Measurements from ENCODE around the gene TBL1Y.
"Not testable (repeated sequence)": the region's sequence is repeated elsewhere in the genome, so short reads cannot be mapped to it uniquely, and the experiment has no call there.

- not testable (repeated sequence) for TF ChIP-seq CTCF (IDR thresholded peaks at IDR 0.05 in 2 of 3, conservative IDR thresholded peaks at IDR 0.05 in 1 of 3; ENCODE audit: borderline replicate concordance in 1 of 3, insufficient read depth in 1 of 3, low read depth in 2 of 3, low read length in 2 of 3); POLR2A (IDR thresholded peaks at IDR 0.05; ENCODE audit: borderline replicate concordance, extremely low read depth, insufficient read depth, insufficient read length); EZH2phosphoT487 (IDR thresholded peaks at IDR 0.05; ENCODE audit: borderline replicate concordance); MAX (IDR thresholded peaks at IDR 0.05); EZH2 (IDR thresholded peaks at IDR 0.05); TCF7L2 (IDR thresholded peaks at IDR 0.05; ENCODE audit: borderline replicate concordance, extremely low read depth, insufficient read depth, insufficient read length); ATF3 (IDR thresholded peaks at IDR 0.05); ZFX (IDR thresholded peaks at IDR 0.05); ZBTB33 (IDR thresholded peaks at IDR 0.05; ENCODE audit: extremely low read depth, insufficient replicate concordance, low read length); EGR1 (IDR thresholded peaks at IDR 0.05; ENCODE audit: low read depth); POLR2AphosphoS5 (IDR thresholded peaks at IDR 0.05; ENCODE audit: low read depth, low read length); REST (IDR thresholded peaks at IDR 0.05; ENCODE audit: low read depth)
Measured at GRCh38 chrY:7080548-7080947, 170.1 kb downstream of the TBL1Y start.
